SU-DHL-6 (cell line): ENCODE data around the gene NUDT14.

Experiments used
- EZH2phosphoT487 ChIP-seq: fragments of 200-600 bp; sonication (generic), shearing (Covaris generic); conservative IDR thresholded peaks from 2 replicates; pipeline ENCODE4 v1.6.1; 2018; ENCODE audit warnings: mild to moderate bottlenecking, antibody characterized with exemption, low read length, moderate library complexity, mixed read lengths
- TF ChIP-seq, protein P1 (sequence below): fragments of 200-600 bp; sonication (generic); IDR thresholded peaks from one replicate; pipeline ENCODE4 v1.5.1; 2017; ENCODE audit warnings: antibody characterized with exemption, mild to moderate bottlenecking, low read length, moderate library complexity; ENCODE audit not compliant: insufficient read depth, poor library complexity, severe bottlenecking

DNA sequence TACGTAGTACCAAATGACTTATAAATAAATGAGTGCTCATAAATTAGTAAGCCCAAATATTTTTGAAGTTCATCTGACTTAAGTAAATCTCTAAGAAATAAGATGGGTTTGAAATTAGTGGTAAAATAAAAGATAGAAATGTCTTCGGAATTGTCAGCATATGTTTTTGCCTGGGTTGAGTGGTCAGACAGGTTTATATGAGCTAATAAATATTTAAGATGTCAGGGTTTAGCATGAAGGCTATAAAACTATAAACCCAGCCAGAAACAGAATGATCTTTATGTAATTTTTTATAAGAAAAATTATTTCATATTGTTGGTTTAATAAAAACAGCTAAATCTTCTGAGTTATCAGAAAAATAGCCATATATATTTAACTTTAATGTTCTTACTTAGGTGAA, 49.9 kb downstream of the NUDT14 start:
- TF ChIP-seq, protein P1, sequence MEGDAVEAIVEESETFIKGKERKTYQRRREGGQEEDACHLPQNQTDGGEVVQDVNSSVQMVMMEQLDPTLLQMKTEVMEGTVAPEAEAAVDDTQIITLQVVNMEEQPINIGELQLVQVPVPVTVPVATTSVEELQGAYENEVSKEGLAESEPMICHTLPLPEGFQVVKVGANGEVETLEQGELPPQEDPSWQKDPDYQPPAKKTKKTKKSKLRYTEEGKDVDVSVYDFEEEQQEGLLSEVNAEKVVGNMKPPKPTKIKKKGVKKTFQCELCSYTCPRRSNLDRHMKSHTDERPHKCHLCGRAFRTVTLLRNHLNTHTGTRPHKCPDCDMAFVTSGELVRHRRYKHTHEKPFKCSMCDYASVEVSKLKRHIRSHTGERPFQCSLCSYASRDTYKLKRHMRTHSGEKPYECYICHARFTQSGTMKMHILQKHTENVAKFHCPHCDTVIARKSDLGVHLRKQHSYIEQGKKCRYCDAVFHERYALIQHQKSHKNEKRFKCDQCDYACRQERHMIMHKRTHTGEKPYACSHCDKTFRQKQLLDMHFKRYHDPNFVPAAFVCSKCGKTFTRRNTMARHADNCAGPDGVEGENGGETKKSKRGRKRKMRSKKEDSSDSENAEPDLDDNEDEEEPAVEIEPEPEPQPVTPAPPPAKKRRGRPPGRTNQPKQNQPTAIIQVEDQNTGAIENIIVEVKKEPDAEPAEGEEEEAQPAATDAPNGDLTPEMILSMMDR = no peak
- TF ChIP-seq EZH2phosphoT487 = no peak
